EL (cell line): Measurements from ENCODE around the gene COL6A2.
"Not testable (repeated sequence)": the region's sequence is repeated elsewhere in the genome, so short reads cannot be mapped to it uniquely, and the experiment has no call there.

Source experiments
- DNase-seq: peaks from one replicate; pipeline ENCODE4 v3.0.0-alpha.2; 2016

Gene COL6A2

GRCh38 chr21:46128106-46128932 lies 30.4 kb downstream of the COL6A2 start:
- DNase-seq = no peak

GRCh38 chr21:46128933-46129571 lies 31.1 kb downstream of the COL6A2 start:
- no peak for DNase-seq

DNA sequence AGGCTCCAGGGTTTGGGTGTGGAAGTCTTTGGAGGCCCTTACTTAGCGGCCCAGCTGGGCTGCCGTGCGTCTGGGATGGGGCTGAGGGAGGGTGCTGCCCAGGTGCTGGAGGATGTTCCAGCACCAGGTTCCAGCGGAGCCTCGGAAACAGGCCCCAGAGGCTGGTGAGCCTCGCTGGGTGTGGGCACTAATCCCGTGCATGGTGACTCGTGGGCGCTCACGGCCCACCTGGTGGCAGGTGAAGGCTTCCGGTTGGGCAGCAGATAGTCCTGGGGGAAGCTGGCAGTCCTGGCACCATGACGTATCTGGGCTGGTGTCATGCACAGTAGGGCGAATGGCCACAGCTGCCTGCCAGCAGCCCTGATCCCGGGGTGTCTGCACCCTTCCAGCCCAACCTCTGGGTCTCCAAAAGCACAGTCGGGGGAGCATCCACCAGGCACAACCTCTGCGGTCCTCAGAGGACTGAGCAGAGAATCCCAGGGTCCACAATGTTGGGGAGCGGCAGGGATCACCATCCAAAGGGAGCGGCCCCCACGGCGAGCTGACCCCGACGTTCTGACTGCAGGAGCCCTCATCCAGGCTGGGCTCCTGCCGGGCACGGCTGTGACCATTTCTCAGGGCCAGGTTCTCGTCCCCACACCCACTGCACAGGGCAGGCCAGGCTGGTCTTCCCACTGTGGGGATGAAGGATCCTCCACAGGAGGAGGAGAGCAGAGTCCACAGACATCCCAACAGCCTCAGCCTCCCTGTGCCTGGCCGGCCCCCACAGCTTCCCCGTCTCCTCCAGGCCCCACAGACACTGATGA lies 32.1 kb downstream of the COL6A2 start:
- DNase-seq = no peak

DNA sequence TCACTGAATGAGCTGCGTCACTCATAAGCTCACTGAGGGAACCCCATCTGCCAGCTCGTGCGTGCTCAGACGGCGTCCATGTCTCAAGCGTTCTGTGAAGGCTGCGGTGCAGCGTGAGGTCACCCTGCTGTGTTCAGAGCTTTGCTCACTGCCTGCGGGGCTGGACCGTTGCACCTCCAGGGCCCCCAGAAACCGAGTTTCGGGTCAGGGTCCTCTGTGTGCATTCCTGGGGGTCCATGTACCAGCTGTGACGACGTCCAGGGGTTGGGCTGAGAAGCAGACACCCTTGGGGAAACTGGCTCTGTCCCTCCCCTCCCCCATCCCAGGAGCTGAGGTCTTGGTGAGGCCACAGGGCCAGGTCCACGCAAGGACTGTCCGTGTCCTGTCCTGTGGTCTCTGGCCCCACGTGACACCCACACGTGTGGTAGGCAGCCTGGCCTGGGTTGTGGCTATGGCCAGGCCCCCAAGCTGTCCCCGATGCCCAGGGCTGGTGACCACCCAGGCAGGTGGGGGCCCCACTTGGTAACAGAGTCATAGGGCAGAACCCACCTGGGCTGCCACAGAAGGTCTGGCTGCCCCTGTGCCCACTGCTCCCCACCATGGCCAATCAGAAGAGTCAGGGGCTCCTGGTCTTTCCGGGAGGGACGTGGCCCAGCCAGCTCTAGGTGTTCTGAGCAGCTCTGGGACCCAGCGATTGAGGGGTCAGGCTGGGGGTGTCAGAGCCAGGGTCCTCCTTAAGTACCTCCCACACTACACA lies 33.1 kb downstream of the COL6A2 start:
- DNase-seq = no peak

GRCh38 chr21:46131588-46131837 lies 33.6 kb downstream of the COL6A2 start:
- DNase-seq = no peak

GRCh38 chr21:46131838-46132651 lies 34.1 kb downstream of the COL6A2 start:
- DNase-seq = no peak

GRCh38 chr21:46135782-46136395 lies 38.0 kb downstream of the COL6A2 start:
- no peak for DNase-seq

GRCh38 chr21:46136739-46137349 lies 38.9 kb downstream of the COL6A2 start:
- no peak for DNase-seq

DNA sequence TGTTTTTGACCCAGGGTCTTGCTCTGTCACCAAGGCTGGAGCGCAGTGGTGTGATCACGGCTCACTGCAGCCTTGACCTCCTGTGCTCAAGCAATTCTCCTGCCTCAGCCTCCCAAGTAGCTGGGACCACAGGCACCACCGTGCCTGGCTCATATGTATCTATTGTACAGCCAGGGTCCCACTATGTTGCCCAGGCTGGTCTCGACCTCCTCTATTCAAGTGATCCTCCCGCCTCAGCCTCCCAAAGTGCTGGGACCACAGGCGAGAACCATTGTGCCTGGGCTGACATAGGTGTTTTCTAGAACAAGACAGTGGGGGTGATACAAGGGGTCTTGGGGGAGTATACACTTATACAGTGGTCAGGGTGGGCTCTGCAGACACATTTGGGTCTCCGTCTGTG lies 40.0 kb downstream of the COL6A2 start:
- DNase-seq = no peak

GRCh38 chr21:46138383-46138970 lies 40.6 kb downstream of the COL6A2 start:
- no peak for DNase-seq

GRCh38 chr21:46139686-46140085 lies 41.8 kb downstream of the COL6A2 start:
- no peak for DNase-seq

DNA sequence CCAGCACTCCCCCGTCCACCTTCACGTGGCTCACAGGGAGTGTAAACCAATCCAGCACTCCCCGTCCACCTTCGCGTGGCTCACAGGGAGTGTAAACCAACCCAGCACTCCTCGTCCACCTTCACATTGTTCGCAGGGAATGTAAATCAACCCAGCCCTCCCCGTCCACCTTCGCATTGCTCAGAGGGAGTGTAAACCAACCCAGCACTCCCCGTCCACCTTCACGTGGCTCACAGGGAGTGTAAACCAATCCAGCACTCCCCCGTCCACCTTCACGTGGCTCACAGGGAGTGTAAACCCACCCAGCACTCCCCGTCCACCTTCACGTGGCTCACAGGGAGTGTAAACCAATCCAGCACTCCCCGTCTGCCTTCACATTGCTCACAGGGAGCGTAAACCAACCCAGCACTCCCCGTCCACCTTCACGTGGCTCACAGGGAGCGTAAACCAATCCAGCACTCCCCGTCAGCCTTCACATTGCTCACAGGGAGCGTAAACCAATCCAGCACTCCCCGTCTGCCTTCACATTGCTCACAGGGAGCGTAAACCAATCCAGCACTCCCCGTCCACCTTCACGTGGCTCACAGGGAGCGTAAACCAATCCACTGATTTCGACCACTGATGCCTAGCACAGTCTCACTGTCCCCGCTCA lies 42.6 kb downstream of the COL6A2 start:
- DNase-seq = not testable (repeated sequence)

DNA sequence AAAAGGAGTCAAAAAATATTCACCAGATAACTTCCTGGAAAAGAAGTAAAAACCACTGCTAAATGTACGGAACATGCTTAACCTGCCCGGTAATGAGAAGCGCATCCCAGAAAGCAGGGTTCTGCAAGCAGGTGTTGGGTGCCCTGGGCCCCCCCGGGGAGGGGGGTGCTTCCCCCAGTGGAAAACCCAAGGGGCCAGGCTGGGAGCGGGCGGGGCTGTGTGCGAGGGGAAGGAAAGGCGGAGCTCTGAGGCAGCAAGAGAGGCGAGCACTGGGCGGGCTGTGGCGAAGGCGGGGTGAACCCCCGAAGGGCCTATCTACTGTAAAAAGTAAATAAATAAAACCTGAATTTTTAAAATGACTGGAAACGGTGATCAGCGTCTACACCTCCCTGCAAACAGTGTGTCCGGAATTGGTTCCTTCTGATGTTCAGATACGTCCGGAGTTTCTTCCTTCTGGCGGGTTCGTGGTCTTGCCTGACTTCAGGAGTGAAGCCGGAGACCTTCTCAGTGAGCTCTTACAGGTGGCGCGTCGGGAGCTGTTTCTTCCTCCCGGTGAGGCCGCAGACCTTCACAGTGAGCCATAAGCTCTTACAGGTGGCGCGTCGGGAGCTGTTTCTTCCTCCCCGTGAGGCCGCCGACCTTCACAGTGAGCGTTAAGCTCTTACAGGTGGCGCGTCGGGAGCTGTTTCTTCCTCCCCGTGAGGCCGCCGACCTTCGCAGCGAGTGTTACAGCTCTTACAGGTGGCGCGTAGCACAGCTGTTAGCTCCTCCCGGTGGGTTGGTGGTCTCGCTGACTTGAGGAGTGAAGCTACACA lies 44.1 kb downstream of the COL6A2 start:
- no peak for DNase-seq

DNA sequence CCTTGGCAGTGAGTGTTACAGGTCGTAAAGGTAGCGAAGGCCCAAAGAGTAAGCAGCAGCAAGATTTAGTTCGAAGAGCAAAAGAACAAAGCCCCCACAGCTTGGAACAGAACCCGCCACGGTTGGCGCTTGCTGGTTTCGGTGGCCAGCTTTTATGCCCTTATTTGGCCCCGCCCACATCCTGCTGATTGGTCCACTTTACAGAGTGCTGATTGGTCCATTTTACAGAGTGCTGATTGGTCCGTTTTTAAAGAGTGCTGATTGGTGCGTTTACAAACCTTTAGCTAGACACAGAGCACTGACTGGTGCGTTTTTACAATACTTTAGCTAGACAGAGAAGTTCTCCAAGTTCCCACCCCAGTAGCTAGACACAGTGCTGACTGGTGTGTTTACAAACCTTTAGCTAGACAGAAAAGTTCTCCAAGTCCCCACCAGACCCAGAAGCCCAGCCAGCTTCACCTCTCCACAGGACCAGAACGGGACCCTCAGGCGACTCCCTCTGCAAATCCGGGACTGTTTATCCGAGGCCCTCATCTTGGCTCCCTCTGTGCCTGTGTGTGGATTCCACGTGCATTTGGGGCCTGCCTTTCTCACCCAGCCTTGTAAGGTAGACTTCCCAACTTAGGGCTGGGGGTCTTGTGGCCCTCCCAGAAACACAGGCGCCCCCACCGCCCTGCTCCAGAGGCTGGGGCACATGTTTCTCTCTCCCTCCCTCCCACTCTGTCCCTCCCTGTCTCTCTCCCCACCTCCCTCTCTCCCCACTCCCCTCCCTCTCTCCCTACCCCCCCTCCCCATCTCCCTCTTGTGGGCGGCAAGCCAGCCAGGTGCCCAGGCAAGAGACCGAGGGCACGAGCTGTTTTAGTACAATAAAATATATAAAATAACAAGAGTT lies 44.9 kb downstream of the COL6A2 start:
- DNase-seq = no peak

- no peak for DNase-seq
Observed at GRCh38 chr21:46144464-46145070, 46.7 kb downstream of the COL6A2 start.

DNA sequence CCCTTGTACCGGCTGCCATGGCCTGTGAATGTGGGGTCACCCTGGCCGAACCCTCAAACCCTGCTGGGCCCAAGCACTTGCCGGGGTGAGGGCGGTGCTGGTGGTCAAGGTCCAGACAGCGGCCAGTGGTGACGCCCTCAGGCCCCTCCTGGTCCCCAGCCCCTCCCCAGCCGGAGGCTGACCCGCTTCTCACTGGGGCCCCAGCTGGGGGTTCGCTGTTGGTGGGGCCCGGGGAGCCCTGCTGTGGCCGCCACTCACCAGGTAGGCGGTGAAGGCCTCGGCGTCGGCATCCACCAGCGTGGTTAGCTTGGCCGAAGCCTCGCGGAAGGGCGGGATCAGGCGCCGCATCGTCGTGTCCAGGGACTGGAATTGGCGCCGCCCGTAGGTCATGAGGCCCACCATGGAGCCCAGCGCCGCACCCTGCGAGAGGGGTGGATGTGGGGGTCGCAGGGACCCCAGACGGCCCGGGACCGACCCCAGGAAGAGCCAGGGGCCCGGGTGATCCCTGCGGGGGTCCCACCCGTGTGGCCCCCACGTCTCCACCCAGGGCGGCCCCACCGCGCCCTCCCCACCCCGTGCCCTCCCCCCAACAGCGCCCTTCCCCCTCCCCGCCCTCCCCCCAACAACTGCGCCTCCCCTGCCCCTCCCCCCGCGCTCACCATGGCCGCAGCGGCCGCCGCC lies 47.4 kb downstream of the COL6A2 start:
- DNase-seq = no peak
